HG02970 (cell line): ENCODE data around the gene SLC8A1.

Source experiments
- ATAC-seq: cut with Tn5 transposase; IDR thresholded peaks from one replicate; pipeline ENCODE4 v1.9.1; 2021; ENCODE audit warnings: mild to moderate bottlenecking, moderate library complexity, moderate number of reproducible peaks; ENCODE audit not compliant: unreplicated experiment, low FRiP score

Gene SLC8A1

DNA sequence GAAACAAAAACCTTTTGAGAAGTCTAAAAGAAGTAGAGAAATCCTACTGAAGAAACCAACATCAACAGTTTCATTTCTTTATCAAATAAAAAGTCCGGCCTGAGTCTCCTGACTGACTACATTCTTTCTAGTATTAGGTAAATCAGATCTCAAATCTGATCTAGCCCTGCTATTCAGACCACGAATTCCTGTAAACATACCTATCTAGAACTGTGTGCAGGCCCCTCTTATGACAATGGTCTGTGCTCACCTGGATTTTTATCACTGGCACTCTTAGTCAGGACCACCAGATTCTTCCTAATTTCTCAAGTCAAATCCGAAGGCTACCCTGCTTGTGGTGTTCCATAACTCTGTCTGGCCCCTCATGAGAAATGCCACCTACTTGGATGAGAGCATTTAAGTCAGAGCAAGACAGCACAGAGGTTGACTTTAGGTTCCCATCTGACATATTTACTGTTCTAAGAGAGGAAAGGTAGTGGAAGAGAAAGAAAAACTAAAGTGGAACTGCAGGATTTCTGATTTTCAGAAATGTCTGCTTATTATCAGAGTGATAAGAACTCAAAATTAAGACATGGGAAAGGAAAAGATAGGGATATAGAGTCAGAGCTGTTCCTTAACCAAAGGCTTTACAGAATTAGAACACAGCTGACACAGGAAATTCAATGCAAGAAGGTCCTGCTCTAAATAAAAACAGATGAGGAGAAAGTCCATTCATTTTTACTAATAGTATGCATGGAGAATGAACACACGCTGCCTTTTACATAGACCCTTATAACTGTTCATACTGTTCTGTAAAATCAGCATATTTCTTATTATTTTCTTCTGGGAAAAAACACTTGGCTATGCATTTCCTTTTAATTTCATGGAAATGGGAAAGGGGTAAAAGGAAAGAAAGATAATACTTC, 56.5 kb downstream of the SLC8A1 start:
- ATAC-seq, result no peak

DNA sequence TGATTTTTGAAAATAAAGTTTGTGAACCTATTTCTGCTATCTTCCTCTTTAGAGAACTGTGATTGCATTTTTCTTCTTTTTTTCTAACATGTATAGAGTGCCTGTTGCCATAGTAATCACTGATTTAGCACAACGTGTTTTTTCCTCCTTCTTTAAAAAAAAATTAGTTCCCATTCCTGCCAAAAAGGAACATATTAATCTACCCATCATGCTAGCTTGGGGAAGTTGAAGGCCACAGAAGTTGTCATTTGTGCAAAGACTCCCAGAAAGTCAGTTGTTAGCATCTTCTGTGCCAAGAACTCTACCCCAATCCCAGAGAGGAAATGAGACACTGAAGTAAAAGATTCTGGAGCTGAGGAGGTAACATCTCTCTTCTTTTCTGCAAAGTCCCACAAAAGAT, 57.3 kb downstream of the SLC8A1 start:
- no peak for ATAC-seq

DNA sequence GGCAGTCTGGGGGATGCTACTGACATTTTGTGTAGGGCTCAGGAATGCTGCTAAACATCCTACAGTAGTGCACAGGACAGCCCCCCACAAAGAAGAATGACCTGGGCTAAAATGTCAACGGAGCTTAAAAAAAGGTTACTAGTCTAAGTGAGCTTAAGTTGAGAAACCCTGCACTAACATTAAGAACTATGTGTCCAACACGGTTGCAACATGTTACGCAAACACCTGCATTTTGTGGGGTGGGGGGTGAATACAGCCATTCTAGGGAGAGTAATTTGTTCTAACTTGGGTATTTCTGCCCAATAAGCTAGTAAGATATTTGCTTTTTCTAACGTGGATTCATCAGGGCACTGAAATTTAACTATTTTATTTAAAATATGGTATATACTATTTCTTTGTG, 57.9 kb downstream of the SLC8A1 start:
- ATAC-seq, result no peak

DNA sequence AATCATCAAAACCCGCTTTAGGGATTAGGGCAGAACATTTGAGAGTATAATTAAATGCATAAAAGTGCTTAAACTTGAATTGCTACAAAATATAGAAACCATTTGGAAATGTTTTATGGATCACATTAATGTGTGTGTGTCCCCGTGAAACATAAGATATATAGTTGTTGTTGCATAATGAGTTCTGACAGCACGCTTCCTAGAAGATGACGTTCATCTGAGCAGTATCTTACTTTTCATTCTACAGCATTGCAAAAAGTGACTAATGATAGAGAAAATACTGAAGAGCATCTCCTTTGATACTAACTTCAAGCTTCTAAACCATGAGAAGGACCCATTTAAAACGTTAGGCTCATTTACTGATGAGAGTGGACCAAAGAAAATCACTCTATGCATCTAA, 63.7 kb downstream of the SLC8A1 start:
- no peak for ATAC-seq

DNA sequence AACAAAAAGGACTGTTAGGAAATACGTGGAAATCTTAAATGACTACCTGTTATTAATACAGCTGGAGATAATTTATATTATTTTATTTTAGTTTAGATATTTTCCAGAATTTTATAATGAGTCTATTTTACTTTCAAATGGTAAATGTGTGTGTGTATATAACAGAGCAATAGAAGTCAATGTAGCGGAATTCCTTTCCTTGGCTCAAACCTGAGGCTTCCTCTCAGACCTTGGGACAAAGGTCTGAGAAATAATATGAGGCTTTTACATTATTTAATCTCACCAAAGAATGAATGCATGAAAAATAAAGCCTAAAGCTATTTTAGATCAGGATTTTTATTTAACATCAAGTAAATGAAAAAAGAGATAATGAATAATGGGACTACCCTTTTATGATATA, 65.7 kb downstream of the SLC8A1 start:
- ATAC-seq, result no peak

DNA sequence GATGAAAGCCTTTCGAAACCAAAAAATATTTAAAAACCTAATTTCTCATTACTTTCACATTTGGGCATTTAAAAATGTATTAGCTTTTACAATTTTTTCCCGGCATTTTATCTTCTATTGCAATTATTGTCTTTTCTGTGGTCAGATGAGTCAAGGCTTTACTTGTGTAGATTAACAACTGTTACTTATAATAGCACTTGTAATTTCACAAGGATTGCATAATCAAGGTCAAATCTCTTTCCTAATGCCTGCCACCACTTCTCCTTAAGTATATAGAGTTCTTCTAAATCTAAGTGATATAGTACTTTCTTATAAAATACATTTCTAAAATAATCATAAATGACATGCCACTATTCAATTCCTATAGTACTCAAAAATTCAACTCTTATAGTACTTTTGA, 67.2 kb downstream of the SLC8A1 start:
- ATAC-seq, result no peak

DNA sequence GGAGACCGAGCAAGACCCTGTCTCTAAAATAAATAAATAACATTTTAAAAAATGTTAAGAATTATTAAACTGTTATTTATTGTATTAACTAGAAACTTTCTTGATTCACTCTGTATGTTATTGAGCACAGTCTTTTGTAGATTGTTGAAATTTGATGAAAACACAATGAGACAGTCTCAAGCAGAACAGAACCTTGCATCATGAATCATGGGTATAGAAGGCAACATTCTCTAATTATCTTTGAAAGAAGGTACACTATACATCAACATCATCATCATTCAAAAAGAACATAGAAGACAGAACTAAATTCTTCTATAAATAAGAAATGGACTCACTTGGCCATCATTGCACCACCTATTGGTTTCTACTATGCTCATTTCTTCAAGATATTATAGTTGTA, 67.7 kb downstream of the SLC8A1 start:
- ATAC-seq, result no peak

DNA sequence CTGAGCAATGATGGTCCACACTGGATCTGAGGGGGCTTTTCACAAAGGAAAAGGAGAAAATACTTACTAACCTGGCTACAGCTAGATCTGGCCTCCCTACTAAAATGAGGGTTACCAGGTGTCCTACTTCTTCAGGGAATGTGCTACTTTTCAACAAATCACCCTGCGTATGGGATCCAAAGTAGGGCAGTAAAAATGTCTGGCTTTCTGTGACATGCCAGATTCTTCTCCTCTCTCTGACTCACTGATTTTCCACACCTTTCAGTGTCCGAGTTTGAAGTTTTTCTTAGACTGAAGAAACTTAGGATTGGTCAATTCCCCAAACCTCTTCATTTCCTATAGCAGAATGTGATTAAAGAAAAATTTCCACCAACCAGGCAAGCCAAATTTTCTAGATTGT, 71.2 kb downstream of the SLC8A1 start:
- no peak for ATAC-seq

DNA sequence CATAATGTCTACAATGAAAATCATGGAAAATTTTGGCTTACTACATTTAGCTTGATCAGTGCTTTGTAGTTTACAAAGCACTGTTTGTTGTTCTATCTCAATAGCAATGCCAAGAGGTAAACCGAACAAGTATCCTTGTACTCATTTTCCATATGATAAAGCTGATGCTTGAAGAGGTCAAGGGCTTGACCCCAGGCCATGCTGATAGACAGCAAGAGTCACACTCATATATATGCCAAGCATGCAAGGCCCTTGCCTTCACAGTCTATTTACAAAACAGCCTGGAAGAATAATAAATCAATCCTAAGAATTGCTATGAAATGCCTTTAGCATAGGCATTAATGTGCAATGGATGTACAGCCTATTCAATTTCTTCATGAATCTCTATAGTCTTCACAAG, 71.8 kb downstream of the SLC8A1 start:
- ATAC-seq, result no peak

DNA sequence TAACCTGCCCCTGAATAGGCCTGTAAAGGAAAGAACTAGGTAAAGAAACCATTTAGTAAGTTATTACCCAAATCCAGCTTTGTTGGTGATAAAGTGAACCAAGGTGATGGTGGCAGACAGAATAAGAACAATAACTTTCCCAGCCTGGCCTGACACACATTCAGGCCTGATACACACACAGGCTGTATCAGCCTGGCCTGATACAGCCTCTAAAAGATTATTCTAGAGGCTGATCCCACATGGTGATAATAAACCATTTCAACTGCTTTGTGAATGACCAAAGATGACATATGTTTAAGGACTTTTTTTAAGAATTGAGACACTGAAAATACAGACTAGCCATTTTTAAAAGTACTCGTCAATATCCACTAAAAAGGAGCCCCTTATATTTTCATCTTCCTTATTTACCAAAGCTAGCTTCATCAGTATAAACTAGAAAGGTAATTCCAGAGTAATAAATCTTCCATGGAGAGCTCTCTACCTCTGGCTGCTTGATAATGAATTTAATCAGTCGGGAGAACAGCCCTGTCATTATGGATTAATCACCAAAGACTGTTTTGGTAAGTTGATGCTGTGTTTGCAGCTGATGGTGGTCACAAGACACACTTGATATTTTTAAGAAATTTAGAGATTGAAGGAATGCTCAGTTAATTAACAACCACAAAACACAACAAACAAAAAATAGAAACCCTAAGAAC, 77.2 kb downstream of the SLC8A1 start:
- no peak for ATAC-seq

DNA sequence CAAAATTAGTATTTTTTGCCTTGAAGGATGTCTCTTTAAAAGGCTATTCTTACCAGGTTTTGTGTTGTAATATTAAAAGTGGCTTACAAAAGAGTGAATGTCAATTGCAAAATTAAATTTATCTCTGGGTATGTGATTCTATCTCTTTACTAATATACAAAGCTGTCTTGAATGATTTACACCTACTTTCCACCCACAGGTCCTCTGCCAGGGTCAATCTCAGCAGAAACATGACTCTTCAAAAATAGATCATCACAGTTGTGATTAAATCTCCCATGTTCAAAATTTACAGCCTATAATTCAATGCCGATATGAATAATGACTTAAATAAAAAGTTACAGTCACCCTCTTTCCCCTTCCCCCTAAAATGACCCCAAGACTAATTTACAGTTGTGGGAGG, 78.8 kb downstream of the SLC8A1 start:
- ATAC-seq, result no peak

DNA sequence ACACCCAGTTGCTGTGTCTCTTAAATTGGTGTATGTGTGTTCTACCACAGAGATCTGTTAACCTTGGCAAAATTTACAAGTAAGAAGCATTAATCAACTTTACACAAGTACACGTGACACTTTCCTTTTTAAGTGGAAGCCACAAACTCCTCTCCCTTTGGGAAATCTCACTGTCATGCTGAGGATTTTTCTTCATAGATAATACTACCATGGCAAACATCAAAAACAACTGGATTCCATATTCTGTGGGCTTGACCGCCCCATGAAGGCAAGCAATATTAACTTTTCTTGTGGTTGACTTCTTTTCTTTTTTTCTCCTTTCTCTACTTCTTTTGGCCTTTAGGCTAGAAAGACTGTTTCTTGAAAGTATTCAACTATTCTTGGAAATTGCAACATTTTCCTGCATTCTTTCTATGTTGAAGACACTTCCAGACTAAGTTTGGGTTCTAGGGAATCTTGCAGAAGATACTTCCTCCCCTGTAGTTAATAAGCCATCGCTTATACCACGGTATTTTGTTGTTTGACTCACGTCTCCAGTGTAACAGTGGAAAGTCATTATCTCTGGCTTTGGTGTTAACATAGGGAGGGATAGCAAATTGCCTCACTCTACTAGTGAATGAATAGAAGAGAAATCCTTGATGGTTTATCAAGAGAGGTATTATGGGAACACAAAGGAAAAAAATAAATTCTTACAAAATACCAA, 79.5 kb downstream of the SLC8A1 start:
- no peak for ATAC-seq

DNA sequence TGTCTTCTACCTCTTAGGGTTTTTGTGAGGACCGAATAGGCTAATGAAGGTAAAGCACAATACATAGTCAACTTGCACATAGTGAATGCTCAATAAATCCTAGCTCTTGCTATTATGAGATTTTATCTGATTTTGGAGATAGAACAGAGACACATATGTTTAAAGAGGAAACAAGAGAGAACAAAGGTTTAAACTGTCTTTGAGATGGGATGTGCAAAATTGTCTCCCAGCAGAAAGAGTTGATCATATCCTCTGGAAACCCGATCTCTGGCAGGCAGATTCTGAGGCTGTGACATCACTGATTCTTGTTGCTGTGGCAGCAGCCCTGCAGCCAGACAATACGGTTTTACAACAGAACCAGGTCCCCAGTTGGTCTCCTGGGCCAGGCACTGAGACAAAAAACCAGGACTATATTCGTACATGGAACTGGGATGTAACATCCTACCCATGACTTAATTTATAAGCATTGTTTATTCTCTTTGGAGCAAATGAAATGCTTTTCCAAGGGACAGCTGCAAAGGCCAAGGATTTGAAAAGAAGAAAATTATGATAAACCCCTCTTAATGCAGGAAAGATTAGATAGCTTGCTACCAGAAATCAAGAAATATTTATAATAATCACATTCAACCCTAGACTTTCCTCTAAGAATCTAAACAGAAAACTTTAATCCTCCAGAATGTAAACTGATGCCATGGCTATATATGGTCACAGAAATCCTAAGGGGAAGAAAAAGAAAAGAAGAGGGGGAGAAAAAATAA, 80.2 kb downstream of the SLC8A1 start:
- no peak for ATAC-seq

DNA sequence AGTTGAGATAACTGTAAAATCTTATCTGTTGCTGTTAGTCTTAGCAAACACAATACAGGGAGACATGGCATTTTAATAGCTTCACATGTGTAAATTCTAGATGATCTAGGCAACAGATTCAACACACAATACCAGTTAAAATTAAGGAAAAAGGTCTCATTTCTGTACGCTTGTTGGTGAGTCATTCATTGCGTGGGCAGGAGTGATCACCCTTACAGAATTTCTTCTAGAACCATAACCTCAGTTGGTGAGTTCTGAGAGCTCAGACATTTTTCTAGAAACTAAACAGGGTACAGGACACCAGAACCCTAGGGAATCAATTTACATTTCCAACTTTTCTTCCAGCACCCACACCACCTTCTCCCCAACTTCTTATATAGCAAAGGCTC, 81.9 kb downstream of the SLC8A1 start:
- ATAC-seq, result no peak

DNA sequence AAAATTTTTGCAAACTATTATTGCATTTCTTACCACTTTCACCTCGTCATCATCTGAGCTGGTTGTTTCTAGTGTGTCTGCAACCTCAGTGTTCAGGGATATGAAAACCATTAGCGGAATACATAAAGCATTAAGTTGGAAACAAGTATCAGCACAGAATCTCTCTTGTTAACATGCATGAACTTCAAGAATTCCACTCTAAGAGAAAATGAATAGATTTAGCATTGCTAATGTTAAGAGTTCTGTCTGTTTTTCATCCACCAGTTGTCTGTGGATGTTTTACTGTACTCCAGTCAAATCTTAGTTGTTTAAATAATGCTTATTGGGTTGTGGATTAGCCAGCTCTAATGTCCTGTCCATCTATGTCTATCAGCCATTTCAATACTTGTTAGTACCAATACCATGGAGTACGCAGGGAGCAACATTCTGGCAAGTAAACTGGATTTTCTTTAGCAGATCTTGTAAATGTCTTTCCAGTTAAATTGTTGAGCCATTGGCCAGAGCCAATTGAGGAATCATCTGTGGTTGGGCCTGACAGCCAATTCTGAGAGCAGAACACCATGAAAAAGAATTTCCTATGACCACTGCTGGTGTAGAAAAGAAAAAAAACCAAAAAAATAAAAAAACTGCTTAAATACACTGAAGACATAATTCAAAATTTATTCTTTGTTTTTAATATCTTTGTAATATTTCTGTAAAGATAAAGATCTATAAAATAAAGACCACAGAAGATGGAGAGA, 82.5 kb downstream of the SLC8A1 start:
- no peak for ATAC-seq

DNA sequence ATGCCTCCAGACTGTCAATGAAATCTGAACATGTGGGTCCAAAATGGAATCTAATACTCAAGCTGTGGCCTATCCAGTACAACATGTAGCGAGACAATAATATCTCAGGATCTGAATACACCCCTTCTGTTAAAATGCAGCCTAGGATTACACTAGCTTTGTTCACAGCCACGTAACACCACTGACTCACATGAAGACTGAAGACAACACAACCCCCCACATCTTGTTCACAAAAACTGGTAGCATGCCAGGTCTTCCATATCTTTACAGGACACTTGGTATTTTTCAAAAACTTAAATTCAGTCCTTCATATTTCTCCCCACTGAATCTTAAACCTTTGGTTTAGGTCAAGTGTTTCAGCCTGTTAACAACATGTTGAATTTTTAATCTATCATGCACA, 84.2 kb downstream of the SLC8A1 start:
- no peak for ATAC-seq

DNA sequence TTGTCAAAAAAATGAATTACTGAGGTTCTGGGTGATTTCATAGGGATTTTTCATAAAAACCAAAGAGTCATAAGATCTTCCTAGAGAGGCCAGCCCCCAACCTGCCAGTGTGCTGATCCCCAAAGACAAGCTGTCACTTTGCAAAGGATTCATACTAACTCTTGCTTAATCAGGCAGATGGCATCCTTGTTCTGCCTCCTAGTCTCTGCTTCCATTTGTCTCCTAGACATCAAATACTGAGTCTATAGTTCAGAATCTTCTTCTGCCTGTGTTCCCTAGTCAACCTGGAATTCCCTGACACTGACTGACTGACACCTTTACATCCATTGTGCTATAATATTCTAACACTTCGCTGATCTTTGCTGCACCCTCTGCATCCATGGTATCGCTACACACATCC, 84.9 kb downstream of the SLC8A1 start:
- ATAC-seq, result no peak

DNA sequence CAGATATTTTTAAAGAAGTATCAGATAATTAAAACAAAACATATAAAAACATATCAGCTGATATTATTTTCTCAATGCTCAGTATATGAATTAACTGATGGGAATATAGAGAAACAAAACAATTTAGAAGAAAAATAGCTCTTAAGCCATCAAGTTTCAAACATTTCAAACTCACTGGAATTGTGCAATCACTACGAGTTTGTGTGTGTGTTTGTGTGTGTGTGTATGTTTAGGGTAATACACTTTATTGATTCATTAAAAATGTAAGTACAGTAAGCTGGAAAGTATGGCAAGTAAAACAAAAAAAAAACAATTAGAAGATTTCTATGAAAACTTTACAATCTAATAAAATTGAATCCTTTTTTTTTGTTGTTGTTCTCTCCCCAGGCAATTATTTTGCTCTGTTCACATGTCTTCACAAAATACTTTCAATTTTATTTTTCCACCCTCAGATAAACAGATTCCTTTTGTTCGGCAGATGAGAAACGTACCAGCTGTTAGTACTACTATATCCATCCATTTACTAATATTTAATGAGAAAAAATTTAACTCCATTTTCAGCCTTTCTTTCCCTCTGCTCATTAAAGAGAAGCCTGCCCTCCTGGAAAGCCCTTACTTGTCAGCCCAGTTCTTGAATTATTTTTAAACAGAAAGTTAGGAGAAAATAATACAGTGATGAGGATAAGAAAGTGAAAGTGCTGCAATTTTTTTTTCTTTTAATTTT, 87.6 kb downstream of the SLC8A1 start:
- no peak for ATAC-seq

DNA sequence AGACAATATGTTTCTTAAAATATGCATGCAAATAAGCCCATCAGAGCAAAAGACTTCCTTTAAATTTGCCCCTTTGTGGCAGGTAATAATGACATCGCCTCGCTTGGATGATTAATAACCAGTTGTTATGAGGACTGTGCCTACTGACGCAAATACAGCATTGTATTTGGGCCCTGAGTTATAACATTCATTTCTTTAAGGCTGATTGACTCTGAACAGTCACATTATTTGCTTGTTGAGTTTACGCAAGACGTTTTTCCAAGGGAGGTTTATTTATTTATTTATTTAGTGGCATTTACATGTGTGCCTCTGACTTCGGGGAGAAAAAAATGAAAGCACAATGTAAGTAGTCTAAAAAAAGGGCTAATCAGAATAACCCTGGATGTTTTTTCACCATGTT, 88.3 kb downstream of the SLC8A1 start:
- no peak for ATAC-seq
